Measurements from ENCODE around the gene FAM13A.

FAM13A gene

DNA sequence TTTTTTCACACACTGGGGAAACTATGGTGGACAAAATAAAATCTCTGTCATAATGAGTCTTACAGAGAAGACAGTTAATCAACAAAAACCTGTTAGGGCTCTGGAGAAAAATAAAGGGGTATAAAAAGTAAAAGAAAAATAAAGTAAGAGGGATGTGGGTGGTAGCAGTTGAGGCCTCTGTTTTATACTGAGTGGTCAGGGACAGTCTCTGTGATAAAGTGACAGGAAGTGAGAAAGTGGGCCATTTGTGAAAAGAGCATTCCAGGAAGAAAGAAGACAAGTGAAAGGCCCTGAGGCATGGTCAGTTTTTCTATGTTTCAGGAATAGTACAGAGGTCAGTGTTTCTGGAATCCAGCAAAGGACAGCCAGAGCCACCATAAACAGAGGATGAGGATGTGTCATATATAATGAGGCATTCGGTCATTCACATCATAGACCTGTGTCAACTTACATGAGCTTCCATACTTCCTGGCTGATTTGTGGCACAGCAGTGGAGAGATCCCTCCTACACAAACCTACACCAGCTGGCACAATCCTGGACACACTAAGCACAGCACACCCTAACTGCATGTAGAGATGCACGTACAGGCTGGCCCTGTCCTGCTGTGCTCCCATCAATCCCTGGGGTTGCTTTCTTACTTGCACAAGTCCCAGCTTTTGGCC lies 295.0 kb downstream of the FAM13A start:
- DNase-seq: no peak

DNA sequence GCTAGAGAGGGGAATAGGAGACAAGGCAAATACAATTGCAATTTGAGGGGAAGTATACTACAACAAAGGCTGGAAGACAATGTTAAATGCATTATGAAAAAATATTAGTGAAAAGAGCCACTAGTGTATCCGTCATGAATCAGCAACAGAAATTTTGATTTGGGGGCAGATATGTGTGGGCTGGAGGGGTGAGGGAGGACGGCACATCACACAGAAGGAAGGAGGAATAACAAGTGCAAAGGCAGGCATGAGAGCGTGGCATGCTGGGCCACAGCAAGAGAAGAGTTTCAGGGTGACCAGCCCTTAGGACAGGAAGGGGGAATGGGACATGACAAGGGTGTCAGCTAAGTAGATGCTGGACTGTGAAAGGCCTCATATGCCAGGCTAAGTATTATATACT lies 295.6 kb downstream of the FAM13A start:
- no peak for DNase-seq

DNA sequence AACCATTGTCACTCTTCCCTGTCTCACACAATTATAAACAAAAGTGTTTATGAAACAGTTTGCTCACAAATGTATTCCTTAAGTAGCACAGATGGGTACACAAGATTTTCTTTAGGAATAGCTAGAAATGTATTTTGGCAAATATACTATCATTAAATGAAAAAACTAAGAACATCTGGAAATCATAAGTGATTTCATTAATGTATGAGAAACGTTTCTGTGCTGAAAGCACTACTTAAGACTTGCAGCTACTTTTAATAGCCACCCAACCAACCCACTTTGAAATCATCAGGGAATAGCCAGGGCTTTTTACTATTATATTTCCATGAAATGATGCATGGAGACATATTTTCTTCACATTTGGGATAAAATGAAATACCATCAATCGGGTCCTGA lies 297.1 kb downstream of the FAM13A start:
- no peak for DNase-seq

DNA sequence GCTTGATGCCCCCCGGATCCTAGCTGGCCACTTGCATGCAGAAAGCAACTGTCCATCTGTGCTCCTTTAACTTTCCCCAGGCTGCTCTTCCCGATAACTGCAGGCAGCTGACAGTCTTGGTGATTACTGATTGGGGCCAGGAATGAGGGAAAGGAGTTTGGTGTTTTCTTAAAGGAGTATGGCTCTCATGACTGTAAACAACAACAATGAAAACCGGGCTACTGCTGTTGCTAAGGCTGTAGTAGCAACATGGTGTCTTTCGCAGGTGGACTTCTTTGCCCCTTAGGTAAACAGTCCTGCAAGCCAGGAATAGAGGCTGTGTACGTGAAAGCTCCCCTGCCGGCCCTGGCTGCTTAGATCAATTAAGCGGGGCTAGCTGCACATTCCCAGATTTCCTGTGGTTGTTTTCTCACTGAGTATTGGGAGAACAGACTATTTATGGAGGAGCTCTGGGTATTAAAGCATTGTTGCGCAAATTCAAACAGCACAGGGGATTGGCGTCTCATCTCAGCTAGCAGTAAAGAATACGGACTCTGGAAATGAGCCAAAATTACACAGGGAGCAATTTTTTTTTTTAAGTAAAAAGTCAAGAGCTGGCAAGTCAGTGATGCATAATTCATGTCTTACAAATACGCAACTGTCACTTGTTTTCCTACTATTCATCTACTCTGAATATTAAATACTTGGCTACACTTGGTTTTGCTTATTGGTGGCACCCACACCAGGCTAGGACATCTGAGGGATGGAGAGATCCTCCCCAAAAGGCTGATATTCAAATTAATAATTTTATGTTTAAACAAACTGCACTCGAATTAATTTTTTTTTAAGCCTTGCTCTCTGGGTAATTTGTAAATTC lies 297.7 kb downstream of the FAM13A start:
- no peak for DNase-seq

- no peak for DNase-seq
Observed at GRCh38 chr4:88758264-88758663, 298.7 kb downstream of the FAM13A start.

DNA sequence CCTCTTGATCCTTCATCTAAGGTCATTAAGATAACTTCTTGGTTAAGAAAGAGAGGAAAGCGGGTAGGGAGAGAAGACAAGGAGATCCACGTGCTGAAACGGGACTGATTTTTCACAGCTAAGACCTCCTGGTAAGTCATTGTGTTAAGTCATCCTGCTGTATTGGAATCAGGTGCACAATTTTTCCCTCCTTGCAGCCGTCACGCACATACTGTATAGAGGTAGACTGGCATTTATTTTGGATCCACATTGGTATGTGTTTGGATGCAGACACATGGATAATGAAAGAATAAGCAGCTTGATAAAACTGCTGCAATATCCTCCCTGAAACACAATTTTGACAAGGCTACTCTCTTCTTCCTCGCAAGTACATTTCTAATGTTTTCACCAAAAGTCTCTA lies 299.2 kb downstream of the FAM13A start:
- DNase-seq: no peak

- DNase-seq: no peak
Observed at GRCh38 chr4:88757067-88757466, 299.9 kb downstream of the FAM13A start.

- DNase-seq: no peak
Observed at GRCh38 chr4:88756149-88756548, 300.8 kb downstream of the FAM13A start.

- DNase-seq: no peak
Observed at GRCh38 chr4:88755454-88755853, 301.5 kb downstream of the FAM13A start.

DNA sequence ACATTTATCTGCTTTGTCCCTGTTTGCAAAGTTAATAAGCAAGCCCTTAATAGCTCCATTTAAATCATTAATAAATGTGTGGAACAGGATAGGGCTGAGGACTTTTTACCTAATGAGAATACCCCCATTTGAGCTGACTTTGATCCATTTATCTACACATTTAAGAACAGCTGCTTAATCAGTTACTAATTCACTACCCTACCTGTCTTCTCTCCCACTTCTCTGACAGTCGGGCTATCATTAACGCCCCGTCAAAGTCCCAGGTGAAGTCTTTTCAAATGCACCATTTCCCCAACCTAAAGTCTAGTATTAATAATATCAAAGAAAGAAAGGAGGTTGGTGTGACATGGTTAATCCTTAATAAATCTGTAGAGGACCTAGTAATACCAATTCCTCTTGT lies 302.2 kb downstream of the FAM13A start:
- no peak for DNase-seq

GRCh38 chr4:88753658-88754571 lies 303.1 kb downstream of the FAM13A start:
- DNase-seq: no peak

DNA sequence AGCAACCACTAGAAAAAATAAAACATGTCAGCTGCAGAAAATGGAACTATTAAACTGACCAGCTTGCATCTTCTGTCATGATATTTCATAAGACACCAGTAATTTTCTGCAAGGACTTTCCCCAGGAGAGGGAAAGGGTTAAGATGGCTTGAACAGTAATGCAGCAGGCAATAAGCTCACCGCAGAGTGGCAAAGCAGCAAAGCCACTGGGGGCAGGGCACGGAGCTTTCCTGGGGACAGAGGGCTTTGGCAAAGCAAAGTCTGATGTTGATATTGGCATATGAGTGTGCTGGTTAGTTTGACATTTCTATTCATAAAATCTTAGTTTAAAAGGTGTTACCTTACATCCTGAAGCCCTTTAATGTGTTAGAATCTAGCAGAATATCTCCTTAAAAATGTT lies 304.2 kb downstream of the FAM13A start:
- no peak for DNase-seq

DNA sequence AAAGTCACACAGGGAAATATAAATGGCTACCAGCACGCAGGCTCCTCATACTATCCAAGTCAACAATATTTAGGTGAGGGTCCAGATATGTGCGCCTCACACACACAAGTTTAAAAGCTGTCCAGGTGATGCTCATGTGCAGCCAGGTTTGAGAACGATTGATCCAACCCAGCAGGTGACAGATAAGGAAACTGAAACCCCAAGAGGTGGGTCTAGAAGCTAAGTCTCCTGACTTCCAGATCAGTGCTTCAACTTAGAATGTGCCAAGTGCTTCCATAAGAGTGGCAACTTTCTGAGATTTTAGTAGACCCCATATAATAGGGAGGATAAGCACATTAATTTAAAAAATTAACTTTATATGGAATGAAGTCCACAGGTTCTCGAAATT lies 304.9 kb downstream of the FAM13A start:
- DNase-seq: no peak

- DNase-seq: no peak
Observed at GRCh38 chr4:88751258-88752075, 305.5 kb downstream of the FAM13A start.

DNA sequence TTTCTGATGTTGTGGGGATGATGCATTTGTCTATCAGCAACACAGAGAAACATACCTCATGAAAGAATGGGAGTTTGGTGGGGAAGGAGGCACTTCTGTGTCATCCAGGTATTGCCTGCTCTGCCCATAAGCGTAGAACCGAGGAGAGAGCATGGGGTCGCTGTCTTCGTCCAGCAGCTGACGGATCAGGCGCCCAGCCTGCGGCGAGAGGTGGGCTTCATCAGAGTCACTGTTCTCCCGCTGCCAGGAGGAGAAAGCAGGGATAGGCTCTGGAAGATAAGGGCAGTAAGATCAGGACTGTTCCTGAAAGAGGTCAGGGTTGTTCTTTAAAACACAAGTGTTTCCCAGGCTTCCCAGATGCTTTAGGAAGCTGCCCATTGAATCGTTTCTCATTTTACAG lies 306.6 kb downstream of the FAM13A start:
- no peak for DNase-seq

DNA sequence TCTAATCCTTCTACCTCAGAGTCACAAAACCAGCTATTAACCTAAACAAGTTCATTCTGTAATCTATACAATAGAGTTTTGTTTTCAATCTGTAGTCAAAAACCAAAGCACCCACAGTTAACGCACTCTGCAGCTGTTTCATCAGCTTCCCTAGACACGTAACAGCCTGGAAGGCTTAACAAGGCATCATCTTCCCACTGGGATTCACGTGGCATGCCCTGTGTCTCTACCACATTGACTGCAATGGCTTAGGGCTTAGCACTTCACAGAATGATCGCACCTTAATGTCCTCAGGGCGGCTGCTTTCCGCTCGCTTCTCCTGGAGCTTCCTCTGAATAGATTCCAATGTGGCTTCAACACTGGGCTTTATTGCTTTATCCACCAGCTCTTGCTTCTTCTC lies 309.6 kb downstream of the FAM13A start:
- DNase-seq: no peak

DNA sequence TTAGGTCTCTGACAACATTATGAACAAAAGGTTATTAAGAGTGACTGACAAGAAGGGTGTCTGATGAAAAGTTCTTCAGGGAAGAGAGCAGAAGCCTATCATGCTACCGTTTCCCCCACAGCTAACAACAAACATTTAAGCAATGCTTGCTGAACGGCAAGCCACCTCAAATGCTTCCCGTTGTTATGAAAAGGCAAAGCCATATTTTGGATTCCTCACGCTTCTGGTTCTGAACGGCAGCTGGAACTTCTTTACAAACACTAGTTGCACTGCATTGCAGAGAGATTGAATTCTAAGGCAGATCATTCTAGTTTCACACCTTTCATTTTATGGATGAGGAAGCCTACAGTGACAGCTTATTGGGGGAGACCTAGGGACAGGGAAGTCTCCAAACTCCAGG lies 310.8 kb downstream of the FAM13A start:
- DNase-seq: no peak

GRCh38 chr4:88745581-88746163 lies 311.3 kb downstream of the FAM13A start:
- DNase-seq: no peak

DNA sequence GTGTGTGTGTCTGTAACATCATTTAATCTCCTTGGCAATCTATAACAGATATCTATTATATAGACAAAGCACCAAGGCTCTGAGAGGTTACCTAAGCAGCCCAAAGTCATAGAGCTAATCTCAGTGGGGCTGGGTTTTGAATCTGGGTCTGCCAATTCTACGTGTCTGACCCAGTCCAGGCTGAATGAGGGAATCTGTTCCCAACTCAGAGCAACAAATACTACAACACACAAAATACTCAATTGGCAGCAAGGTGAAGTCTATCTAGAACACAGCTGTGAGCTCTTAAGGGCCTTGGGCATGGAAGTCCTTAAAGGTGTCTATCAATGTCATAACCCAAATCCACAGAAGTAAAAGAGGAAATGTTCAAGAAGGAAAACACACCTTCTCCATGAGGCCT lies 311.8 kb downstream of the FAM13A start:
- no peak for DNase-seq

- no peak for DNase-seq
Observed at GRCh38 chr4:88744609-88745008, 312.4 kb downstream of the FAM13A start.

DNA sequence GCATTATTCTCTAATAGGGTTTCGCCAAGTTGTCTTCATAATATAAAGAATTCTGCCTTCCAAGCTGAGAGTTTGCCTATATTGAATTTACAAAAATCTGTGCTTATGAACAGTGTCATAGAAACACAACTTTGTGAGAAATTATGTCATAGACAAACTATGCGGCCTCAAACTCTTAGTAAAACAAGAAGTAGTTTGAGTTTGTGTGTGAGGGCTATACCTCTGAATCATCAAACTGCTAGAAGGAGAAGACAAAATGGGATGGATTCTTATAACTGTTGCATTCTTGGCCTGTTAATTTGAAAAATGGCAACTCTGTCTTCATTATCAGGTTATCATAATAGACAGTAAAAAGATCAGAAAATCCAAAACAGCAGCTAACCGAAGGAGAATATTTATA lies 313.3 kb downstream of the FAM13A start:
- DNase-seq: no peak

GRCh38 chr4:88742561-88742960 lies 314.4 kb downstream of the FAM13A start:
- DNase-seq: no peak
